NB4 (cell line): ENCODE results near the gene PGBD5.

Experiments
- MYC ChIP-seq: IDR thresholded peaks from 2 replicates; pipeline ENCODE4 v1.6.1; 2011; ENCODE audit warnings: low read depth, low read length
- POLR2A ChIP-seq: IDR thresholded peaks from 2 replicates; pipeline ENCODE4 v1.6.1; 2011; ENCODE audit warnings: mild to moderate bottlenecking; ENCODE audit not compliant: insufficient read length; ENCODE audit errors: extremely low read depth
- TF ChIP-seq, protein P1 (sequence below): IDR thresholded peaks from one replicate; pipeline ENCODE4 v1.5.1; 2012; ENCODE audit warnings: low read depth, low read length
- TF ChIP-seq, protein P2 (sequence below): IDR thresholded peaks from 2 replicates; pipeline ENCODE4 v1.6.1; 2011; ENCODE audit warnings: low read depth, low read length

DNA sequence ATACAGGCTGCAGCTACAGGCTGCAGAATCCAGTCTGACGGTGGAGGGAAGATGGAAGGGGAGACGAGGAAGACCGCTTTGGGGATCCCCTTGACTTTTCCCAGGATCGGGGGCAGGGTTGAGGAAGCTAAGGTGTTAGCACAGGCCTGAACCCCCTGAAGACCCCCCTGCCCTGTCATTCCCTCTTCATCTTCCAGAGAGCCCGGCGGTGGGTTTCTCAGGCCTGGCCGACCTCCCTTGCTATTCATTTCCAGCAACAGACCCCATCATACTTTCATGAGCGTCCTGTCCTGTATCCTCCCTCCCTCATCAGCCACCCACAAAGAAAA lies 112.0 kb downstream of the PGBD5 start:
- TF ChIP-seq, protein P1, sequence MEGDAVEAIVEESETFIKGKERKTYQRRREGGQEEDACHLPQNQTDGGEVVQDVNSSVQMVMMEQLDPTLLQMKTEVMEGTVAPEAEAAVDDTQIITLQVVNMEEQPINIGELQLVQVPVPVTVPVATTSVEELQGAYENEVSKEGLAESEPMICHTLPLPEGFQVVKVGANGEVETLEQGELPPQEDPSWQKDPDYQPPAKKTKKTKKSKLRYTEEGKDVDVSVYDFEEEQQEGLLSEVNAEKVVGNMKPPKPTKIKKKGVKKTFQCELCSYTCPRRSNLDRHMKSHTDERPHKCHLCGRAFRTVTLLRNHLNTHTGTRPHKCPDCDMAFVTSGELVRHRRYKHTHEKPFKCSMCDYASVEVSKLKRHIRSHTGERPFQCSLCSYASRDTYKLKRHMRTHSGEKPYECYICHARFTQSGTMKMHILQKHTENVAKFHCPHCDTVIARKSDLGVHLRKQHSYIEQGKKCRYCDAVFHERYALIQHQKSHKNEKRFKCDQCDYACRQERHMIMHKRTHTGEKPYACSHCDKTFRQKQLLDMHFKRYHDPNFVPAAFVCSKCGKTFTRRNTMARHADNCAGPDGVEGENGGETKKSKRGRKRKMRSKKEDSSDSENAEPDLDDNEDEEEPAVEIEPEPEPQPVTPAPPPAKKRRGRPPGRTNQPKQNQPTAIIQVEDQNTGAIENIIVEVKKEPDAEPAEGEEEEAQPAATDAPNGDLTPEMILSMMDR: no peak
- TF ChIP-seq MYC (no peak), POLR2A (no peak)
- TF ChIP-seq, protein P2, sequence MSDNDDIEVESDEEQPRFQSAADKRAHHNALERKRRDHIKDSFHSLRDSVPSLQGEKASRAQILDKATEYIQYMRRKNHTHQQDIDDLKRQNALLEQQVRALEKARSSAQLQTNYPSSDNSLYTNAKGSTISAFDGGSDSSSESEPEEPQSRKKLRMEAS: no peak
